Neural crest cell (in vitro differentiated cells): Measurements from ENCODE around the gene TENT4B. TPM values are rescaled to one million over a fixed set of nuclear protein-coding genes. Genes with fewer than 3 reads are reported as not detected.
A peak's percentile ranks its signal among the peaks of the same experiment; 100 is the strongest.

ENCODE experiments used
- DNase-seq: peaks from one replicate; pipeline ENCODE4 v3.0.0; 2021; ENCODE audit warnings: low read depth, mixed read lengths, low spot score
- H3K27ac Mint-ChIP-seq: one replicate; pipeline ENCODE4 v1.8.0; 2021; ENCODE audit warnings: mild to moderate bottlenecking, mixed read lengths; ENCODE audit not compliant: unreplicated experiment
- H3K27me3 Mint-ChIP-seq: 2 replicates; pipeline ENCODE4 v1.8.0; 2021; ENCODE audit warnings: low read depth, mild to moderate bottlenecking, mixed read lengths
- H3K36me3 Mint-ChIP-seq: 2 replicates; pipeline ENCODE4 v1.8.0; 2021; ENCODE audit warnings: low read depth, mild to moderate bottlenecking, mixed read lengths
- H3K4me1 Mint-ChIP-seq: 2 replicates; pipeline ENCODE4 v1.8.0; 2021; ENCODE audit warnings: mixed read lengths
- H3K4me3 Mint-ChIP-seq: one replicate; pipeline ENCODE4 v1.8.0; 2021; ENCODE audit warnings: mild to moderate bottlenecking, mixed read lengths
- H3K9me3 Mint-ChIP-seq: 2 replicates; pipeline ENCODE4 v1.8.0; 2021; ENCODE audit warnings: mixed read lengths
- total RNA-seq: library from RNA; stranded (reverse); gene quantifications from 2 replicates; pipeline ENCODE4 v1.2.1, GENCODE V29; 2021
- TF ChIP-seq, protein P1 (sequence below): fragments of 200-600 bp; sonication (generic); conservative IDR thresholded peaks from 2 replicates; pipeline ENCODE4 v1.5.0; 2021; ENCODE audit warnings: antibody characterized with exemption, mild to moderate bottlenecking

TENT4B gene
- total RNA-seq, 1 donor from 2014 or later, result 12.5 TPM

DNA sequence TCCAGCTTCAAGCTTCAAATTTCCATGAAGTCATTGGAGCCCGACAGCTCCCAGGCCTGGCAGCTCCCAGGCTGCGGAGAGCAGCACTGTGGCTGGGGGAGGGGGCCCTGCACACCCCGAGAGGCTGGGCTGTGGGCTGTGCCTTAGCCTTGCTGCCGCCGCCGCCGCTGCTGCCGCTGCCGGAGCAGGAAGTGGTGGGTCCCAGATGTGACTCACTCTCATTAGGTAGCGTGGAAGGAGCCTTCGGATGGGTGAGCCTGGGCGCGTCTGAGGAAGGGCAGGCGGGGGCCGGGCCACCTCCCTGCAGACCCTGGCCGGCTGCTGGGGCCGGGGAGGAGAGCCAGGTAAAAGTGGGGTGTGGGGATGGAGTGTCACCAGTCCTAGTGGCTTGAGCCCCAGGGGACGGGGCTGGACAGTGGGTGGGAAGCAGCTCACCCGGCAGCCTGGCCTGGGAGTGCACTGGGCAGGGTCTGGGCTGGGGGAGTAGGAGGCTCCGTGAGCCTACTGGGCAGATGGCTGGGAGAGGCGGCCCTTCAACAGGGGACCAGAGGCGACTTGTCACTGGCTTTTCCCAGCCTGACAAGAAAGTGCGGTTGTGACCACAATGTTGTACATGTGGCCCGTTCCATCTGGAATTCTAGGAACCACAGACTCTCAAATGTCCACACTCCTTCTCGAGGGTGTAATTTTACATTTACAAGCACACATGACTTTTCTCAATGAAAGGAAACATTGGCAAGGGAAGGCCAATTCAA, 113.4 kb downstream of the TENT4B start, which contains the start of gene ADCY7:
ADCY7 (plus strand) TSS at position 215 of the 755 bp plus-strand sequence. CDS start 21,629 bp downstream, outside the sequence.
- H3K9me3 Mint-ChIP-seq, result no peaks in the 10 kb centered on the region
- peak within 1 kb of the TSS; percentile 12 for H3K27ac Mint-ChIP-seq
- TF ChIP-seq, protein P1, sequence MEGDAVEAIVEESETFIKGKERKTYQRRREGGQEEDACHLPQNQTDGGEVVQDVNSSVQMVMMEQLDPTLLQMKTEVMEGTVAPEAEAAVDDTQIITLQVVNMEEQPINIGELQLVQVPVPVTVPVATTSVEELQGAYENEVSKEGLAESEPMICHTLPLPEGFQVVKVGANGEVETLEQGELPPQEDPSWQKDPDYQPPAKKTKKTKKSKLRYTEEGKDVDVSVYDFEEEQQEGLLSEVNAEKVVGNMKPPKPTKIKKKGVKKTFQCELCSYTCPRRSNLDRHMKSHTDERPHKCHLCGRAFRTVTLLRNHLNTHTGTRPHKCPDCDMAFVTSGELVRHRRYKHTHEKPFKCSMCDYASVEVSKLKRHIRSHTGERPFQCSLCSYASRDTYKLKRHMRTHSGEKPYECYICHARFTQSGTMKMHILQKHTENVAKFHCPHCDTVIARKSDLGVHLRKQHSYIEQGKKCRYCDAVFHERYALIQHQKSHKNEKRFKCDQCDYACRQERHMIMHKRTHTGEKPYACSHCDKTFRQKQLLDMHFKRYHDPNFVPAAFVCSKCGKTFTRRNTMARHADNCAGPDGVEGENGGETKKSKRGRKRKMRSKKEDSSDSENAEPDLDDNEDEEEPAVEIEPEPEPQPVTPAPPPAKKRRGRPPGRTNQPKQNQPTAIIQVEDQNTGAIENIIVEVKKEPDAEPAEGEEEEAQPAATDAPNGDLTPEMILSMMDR, result no peak
- peaks cover 26% of the 10 kb centered on the region for H3K4me1 Mint-ChIP-seq
- H3K4me3 Mint-ChIP-seq, result no peak within 1 kb of the TSS
- H3K36me3 Mint-ChIP-seq, result no peaks in the 10 kb centered on the region
- H3K27me3 Mint-ChIP-seq, result peaks cover 17% of the 10 kb centered on the region
- no peak for DNase-seq

GRCh38 chr16:50267151-50267631, 114.1 kb downstream of the TENT4B start:
- Mint-ChIP-seq H3K27me3 (peaks cover 17% of the 10 kb centered on the region), H3K9me3 (no peaks in the 10 kb centered on the region), H3K4me3 (no peak overlapping the region), H3K36me3 (no peaks in the 10 kb centered on the region), H3K27ac (no peak overlapping the region), H3K4me1 (peaks cover 26% of the 10 kb centered on the region)
- TF ChIP-seq, protein P1, result no peak
- no peak for DNase-seq

GRCh38 chr16:50267651-50268050, 114.5 kb downstream of the TENT4B start:
- TF ChIP-seq, protein P1, result no peak
- no peak for DNase-seq
- Mint-ChIP-seq H3K36me3 (no peaks in the 10 kb centered on the region), H3K9me3 (no peaks in the 10 kb centered on the region), H3K27me3 (peaks cover 17% of the 10 kb centered on the region), H3K4me3 (no peak overlapping the region), H3K4me1 (peaks cover 31% of the 10 kb centered on the region), H3K27ac (no peak overlapping the region)

DNA sequence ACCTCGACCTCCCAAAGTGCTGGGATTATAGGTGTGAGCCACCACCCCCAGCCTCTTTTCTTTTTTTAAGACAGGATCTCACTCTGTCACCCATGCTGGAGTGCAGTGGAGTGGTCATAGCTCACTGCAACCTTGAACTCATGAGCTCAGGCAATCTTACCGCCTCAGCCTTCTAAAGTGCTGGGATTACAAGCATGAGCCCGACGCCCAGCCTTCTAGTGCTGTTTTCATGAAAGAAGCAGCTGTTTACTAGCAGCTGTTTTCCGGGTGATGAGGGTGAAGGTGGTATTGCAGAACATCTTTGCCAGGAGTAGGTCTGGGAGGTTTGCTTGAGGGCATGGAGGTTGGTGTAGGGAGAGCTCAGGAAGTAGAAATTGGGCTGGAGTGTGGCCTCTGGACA, 115.2 kb downstream of the TENT4B start:
- peaks cover 35% of the 10 kb centered on the region for H3K4me1 Mint-ChIP-seq
- H3K27ac Mint-ChIP-seq, result no peak overlapping the region
- H3K9me3 Mint-ChIP-seq, result no peaks in the 10 kb centered on the region
- no peak overlapping the region for H3K4me3 Mint-ChIP-seq
- no peak for DNase-seq
- TF ChIP-seq, protein P1, result no peak
- no peaks in the 10 kb centered on the region for H3K36me3 Mint-ChIP-seq
- H3K27me3 Mint-ChIP-seq, result peaks cover 12% of the 10 kb centered on the region

DNA sequence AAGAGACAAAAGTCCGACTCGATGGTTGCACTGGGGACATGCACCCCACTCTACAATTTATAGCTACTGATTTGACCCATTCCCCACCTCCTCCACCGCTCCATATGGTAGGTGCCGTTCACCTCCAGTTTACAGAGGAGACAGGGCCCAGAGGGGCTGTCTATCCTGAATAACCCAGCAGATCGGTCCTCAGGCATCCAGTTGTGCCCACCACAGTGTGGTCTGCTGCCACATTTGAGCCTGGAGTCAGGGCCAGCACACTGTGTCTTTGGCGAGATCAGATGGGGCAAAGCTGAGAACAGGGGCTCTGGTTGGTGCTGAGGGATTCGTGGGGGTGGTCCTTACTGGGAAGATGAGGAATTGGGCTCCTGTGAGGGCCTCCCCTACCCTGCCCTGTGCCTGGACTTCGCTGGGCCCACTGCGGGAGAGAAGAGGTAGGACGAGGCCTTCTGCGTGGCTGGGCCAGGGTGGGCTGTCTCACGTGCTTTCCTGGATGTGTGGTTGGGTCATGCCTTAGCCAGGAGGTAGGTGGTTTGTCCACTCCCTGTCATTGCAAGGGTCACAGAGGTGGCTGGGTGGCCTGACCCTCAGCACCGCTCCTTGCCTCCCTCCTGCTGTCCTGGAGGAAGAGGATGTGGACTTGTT, 116.1 kb downstream of the TENT4B start:
- Mint-ChIP-seq H3K4me1 (peaks cover 32% of the 10 kb centered on the region), H3K4me3 (no peak overlapping the region), H3K9me3 (no peaks in the 10 kb centered on the region), H3K27ac (no peak overlapping the region), H3K27me3 (peaks cover 4% of the 10 kb centered on the region), H3K36me3 (no peaks in the 10 kb centered on the region)
- TF ChIP-seq, protein P1, result no peak
- DNase-seq, result no peak
